SKM-1 (cell line): ENCODE measurements around the gene POLR2E.

ENCODE experiments used
- DNase-seq: peaks from one replicate; lab custom pipeline; 2025; ENCODE audit not compliant: unreplicated experiment; lab: John Stamatoyannopoulos, UW

POLR2E gene

DNA sequence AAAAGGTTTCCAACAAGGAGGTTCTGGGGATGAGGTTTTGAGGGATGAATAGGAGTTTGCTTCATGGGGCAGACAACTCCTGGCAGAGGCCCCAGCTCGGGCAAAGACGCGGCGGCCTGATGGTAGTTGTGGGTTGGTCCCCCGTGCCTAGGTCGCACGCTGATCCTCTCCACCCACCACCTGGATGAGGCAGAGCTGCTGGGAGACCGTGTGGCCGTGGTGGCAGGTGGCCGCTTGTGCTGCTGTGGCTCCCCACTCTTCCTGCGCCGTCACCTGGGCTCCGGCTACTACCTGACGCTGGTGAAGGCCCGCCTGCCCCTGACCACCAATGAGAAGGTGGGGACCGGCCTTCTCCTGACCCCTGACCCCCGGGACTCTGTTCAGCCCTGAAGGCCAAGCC is 43.4 kb downstream of the POLR2E start:
- DNase-seq, result no peak

- DNase-seq, result no peak
Observed at GRCh38 chr19:1050989-1051788, 44.0 kb downstream of the POLR2E start.

DNA sequence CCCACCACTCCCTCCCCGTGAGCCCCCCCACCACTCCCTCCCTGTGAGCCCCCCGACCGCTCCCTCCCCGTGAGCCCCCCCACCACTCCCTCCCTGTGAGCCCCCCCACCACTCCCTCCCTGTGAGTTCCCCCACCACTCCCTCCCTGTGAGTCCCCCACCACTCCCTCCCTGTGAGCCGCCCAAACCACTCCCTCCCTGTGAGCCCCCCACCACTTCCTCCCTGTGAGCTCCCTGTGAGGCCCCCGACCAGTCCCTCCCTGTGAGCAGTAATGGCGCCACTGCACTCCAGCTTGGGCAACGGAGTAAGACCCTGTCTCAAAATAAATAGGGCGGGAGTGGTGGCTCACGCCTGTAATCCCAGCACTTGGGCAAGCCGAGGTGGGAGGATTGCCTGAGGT is 45.4 kb downstream of the POLR2E start:
- DNase-seq, result no peak

DNA sequence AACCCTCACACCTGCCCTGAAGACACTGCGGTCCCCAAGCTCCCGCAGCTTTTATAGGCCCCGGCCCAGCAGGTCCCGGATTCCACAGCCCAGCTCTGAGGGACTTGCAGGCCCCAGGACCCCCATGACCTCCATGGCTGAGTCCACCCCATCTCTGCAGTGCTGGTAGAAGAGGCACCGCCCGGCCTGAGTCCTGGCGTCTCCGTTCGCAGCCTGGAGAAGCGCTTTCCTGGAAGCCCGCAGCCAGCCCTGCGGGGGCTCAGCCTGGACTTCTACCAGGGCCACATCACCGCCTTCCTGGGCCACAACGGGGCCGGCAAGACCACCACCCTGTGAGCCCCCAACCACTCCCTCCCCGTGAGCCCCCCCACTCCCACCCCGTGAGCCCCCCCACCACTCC is 46.1 kb downstream of the POLR2E start:
- DNase-seq, result no peak

GRCh38 chr19:1047696-1048147 is 47.5 kb downstream of the POLR2E start:
- DNase-seq, result no peak

GRCh38 chr19:1046836-1047695 is 48.1 kb downstream of the POLR2E start:
- DNase-seq, result no peak

DNA sequence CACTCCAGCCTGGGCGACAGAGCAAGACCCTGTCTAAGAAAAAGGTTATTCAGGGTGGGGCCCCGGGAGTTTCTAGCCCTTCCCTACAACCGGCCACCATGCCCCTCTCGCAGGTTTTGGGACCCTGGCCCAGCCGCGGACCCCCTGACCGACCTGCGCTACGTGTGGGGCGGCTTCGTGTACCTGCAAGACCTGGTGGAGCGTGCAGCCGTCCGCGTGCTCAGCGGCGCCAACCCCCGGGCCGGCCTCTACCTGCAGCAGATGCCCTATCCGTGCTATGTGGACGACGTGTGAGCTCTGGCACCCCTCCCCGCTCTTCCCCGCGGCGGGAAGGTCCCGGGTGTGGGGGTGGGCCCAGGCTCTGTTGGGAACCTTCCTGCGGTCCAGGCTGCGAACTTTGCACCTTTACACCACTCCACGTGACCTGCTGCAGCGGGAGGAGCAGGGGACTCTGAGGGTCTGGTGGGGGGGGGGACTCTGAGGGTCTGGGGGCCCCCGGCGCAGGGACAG is 49.0 kb downstream of the POLR2E start:
- DNase-seq, result no peak

DNA sequence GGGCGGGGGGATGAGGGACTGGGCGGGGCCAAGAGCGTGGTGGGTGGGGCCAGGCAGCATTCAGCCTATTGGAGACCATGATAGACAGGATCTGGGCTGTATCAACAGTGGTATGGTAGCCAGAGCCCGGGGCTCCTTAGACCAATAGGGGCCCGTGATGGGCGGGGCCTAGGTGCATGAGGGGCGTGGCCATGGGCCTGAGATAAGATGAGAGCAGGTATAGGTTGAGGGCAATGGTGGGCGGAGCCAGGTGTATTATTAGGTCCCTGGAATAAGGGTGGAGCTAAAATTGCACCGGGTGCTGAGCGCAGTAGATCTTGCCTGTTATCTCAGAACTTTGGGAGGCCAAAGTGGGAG is 50.0 kb downstream of the POLR2E start:
- DNase-seq, result peak; percentile 62

GRCh38 chr19:1042689-1043511 is 52.3 kb downstream of the POLR2E start:
- no peak for DNase-seq

DNA sequence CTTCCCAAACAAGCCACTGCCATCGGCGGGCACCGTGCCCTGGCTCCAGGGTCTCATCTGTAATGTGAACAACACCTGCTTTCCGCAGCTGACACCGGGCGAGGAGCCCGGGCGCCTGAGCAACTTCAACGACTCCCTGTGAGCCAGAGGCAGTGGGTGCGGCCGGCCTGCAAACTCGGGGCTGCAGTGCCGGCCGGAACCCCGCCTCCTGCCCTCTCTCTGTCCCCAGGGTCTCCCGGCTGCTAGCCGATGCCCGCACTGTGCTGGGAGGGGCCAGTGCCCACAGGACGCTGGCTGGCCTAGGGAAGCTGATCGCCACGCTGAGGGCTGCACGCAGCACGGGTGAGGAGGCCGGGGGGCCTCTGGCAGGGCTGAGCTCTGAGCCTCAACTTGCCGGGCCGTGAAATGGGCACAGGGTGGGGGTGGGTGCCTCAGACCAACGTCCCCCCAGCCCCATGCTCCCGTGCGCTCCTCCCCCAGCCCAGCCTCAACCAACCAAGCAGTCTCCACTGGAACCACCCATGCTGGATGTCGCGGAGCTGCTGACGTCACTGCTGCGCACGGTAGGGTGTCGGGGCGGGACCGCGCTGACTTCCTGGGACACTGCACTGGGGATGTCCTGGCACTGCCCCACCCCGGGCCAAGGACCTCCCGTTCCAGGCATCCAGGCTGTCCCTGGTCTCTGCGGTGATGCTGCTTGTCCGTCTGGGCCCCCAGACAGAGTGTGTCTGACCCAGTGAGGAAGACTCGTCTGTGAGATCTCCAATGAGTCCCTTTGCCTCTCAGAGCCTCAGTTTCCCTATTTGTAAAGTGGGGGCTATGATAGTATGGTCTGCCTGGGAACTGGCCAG is 53.1 kb downstream of the POLR2E start:
- DNase-seq, result no peak

DNA sequence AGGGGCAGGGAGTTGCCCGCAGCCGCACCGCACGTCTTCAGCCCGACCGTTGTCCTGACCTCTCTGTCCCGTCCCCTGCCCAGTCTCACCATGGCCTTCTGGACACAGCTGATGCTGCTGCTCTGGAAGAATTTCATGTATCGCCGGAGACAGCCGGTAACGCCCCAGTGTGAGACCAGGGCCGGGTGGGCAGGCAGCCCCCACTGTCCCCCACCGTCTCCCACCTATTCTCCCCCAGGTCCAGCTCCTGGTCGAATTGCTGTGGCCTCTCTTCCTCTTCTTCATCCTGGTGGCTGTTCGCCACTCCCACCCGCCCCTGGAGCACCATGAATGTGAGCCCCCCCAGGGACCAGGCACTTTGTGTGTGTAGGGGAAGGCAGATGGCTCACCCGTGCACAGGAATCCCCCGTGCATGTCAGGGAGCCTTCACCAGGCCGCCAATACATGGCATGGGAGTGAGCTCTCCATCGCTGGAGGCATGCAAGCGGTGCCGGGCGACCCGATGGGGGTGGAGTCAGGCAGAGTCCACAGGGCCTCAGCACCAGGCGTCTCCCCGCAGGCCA is 53.8 kb downstream of the POLR2E start:
- no peak for DNase-seq

GRCh38 chr19:1040476-1041271 is 54.5 kb downstream of the POLR2E start:
- DNase-seq, result peak; percentile 42

DNA sequence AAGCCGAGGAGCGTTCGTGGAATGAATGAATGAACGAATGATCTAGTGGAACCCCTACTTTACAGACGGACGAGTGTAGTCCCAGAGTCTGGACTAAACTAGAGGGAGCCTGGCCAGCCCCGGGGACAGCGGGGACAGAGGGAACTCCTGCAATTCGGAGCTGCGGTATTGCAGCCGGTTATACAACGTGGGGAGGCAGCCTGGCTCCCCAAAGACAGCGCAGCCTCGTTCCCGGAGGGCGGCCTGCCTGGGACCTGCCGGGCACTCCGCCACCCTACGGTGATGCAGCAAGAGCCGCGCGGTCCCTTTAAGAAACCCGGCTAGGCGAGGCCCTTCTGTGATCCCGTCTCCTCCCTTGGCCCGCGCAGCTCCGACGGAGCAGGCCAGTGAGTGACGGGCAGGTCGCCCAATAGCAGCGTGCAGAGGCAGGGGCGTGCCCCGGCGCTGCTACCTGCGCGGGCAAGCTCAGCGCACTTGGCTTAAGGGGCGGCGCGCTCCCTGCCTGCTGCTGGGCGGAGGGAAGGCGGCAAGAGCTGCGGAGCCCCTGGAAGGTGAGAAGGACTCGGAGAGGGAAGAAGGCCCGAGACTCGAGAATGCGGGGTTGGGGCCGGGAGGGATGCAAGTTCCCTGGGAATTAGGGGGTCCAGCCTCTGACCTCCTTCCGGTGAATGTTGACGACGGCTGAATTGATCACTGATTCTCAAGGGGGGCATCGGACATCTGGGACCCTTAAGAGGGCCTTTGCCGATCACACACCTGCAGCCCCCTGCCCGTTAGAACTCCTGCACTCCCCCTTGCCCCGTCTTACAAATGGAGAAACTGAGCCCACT is 55.3 kb downstream of the POLR2E start, which contains the start of gene ABCA7:
Gene ABCA7, plus strand, starts transcription at position 462 of the 830 bp plus-strand sequence. CDS start 1,255 bp downstream, outside the sequence.
- peak; percentile 89 for DNase-seq

GRCh38 chr19:1038978-1039645 is 56.1 kb downstream of the POLR2E start:
- no peak for DNase-seq

- DNase-seq, result no peak
Observed at GRCh38 chr19:1037621-1038064, 57.5 kb downstream of the POLR2E start.
